ENCODE results near the gene TTC17. TPM values are rescaled to one million over a fixed set of nuclear protein-coding genes. Genes with fewer than 3 reads are reported as not detected.
"Not testable (repeated sequence)": the region's sequence is repeated elsewhere in the genome, so short reads cannot be mapped to it uniquely, and the experiment has no call there.

TTC17 gene
- total RNA-seq, 2 experiments from 2014 or later: 71.7 to 72.8 TPM

- Mint-ChIP-seq H3K4me3 (no peak overlapping the region), H3K27me3 (no peaks in the 10 kb centered on the region), H3K9me3 (no peaks in the 10 kb centered on the region), H3K27ac (no peak overlapping the region), H3K4me1 (no peaks in the 10 kb centered on the region), H3K36me3 (ENCODE audit: low read depth) (peaks cover 12% of the 10 kb centered on the region)
- no peak for DNase-seq
- ChIA-PET CTCF (interaction anchor here (1.3 kb wide), 1 partner anchor 9 kb away, joined by 4 read pairs; no protein-coding TSS in a partner anchor), POLR2A (no interaction called here)
Observed at GRCh38 chr11:43427971-43428370, 69.3 kb downstream of the TTC17 start.

DNA sequence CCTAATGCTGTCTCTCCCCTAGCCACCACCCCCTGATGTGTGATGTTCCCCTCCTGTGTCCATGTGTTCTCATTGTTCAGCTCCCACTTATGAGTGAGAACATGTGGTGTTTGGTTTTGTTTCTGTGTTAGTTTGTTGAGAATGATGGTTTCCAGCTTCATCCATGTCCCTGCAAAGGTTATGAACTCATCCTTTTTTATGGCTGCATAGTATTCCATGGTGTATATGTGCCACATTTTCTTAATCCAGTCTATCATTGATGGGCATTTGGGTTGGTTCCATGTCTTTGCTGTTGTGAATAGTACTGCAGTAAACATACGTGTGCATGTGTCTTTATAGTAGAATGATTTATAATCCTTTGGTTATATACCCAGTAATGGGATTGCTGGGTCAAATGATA lies 72.2 kb downstream of the TTC17 start:
- CTCF ChIA-PET, H3K9me3 Mint-ChIP-seq, DNase-seq, H3K4me3 Mint-ChIP-seq, H3K27ac Mint-ChIP-seq, POLR2A ChIA-PET, H3K27me3 Mint-ChIP-seq, H3K4me1 Mint-ChIP-seq: not testable (repeated sequence)
- H3K36me3 Mint-ChIP-seq (ENCODE audit: low read depth): peaks cover 12% of the 10 kb centered on the region

- Mint-ChIP-seq H3K27ac (no peak overlapping the region), H3K9me3 (no peaks in the 10 kb centered on the region), H3K36me3 (ENCODE audit: low read depth) (peaks cover 35% of the 10 kb centered on the region), H3K4me3 (no peak overlapping the region), H3K27me3 (no peaks in the 10 kb centered on the region), H3K4me1 (no peaks in the 10 kb centered on the region)
- DNase-seq: no peak
- POLR2A ChIA-PET: no interaction called here
- CTCF ChIA-PET: no interaction called here
Observed at GRCh38 chr11:43434893-43435292, 76.2 kb downstream of the TTC17 start.

DNA sequence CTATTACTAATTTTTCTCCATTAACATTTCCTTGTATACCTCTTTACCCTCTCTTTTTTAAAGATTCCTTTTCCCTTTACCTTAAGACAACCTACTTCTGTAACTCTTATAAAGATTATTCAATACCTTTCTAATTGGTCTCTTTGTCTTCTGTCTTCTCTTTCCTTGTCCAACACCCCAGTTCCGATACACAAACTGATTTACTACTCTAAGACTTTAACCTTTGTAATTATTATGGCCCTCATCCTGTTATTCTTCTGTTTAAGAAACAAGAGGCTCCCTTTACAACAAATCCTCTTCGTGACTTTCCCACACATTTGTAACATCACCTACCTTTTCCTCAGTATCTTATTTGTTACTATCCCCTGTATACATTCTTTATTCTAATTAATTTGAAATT lies 81.8 kb downstream of the TTC17 start:
- H3K36me3 Mint-ChIP-seq (ENCODE audit: low read depth): peaks cover 52% of the 10 kb centered on the region
- DNase-seq: no peak

GRCh38 chr11:43443811-43444210 lies 85.1 kb downstream of the TTC17 start:
- POLR2A ChIA-PET: no interaction called here
- H3K4me3 Mint-ChIP-seq: no peak overlapping the region
- no peaks in the 10 kb centered on the region for H3K27me3 Mint-ChIP-seq

More for the DNA sequence above, 81.8 kb downstream of the TTC17 start:
- CTCF ChIA-PET: no interaction called here
- Mint-ChIP-seq H3K27ac (no peak overlapping the region), H3K4me1 (no peaks in the 10 kb centered on the region), H3K9me3 (no peaks in the 10 kb centered on the region), H3K4me3 (no peak overlapping the region), H3K27me3 (no peaks in the 10 kb centered on the region)
- POLR2A ChIA-PET: no interaction called here

DNA sequence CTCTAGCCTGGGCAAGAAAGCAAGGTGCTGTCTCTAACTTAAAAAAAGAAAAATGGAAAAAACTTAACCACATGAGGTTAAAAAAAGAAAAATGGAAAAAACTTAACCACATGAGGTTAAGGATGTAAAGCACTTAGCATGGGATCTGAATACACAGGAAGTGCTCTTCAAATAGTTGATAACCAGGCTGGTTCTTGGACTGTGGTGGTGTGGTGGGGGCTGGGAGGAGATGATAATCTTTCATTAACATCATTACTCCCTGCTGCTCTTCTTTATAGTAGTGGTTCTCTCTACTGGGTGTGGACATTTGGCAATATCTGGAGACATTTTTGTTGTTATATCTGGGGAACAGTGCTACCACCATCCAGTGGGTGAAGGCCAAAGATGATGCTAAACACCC lies 88.4 kb downstream of the TTC17 start:
- POLR2A ChIA-PET: no interaction called here
- Mint-ChIP-seq H3K27me3 (no peaks in the 10 kb centered on the region), H3K36me3 (ENCODE audit: low read depth) (peaks cover 68% of the 10 kb centered on the region), H3K4me3 (no peak overlapping the region), H3K9me3 (no peaks in the 10 kb centered on the region), H3K4me1 (peaks cover 7% of the 10 kb centered on the region), H3K27ac (peak overlapping the region; percentile 27)
- CTCF ChIA-PET: interaction anchor here (1.3 kb wide), 1 partner anchor 135 kb away, joined by 3 read pairs; the partner anchor contains the start of gene API5
- DNase-seq: no peak

More at GRCh38 chr11:43443811-43444210, 85.1 kb downstream of the TTC17 start:
- no peak for DNase-seq
- Mint-ChIP-seq H3K27ac (no peak overlapping the region), H3K4me1 (peaks cover 7% of the 10 kb centered on the region), H3K9me3 (no peaks in the 10 kb centered on the region), H3K36me3 (ENCODE audit: low read depth) (peaks cover 55% of the 10 kb centered on the region)
- CTCF ChIA-PET: no interaction called here

GRCh38 chr11:43458486-43458885 lies 99.8 kb downstream of the TTC17 start:
- Mint-ChIP-seq H3K27me3 (no peaks in the 10 kb centered on the region), H3K27ac (no peak overlapping the region), H3K36me3 (ENCODE audit: low read depth) (peaks cover 76% of the 10 kb centered on the region), H3K9me3 (peaks cover 8% of the 10 kb centered on the region), H3K4me3 (no peak overlapping the region), H3K4me1 (no peaks in the 10 kb centered on the region)
- DNase-seq: no peak
- ChIA-PET CTCF (no interaction called here), POLR2A (no interaction called here)

- no peak overlapping the region for H3K27ac Mint-ChIP-seq
Observed at GRCh38 chr11:43459246-43459645, 100.5 kb downstream of the TTC17 start.

DNA sequence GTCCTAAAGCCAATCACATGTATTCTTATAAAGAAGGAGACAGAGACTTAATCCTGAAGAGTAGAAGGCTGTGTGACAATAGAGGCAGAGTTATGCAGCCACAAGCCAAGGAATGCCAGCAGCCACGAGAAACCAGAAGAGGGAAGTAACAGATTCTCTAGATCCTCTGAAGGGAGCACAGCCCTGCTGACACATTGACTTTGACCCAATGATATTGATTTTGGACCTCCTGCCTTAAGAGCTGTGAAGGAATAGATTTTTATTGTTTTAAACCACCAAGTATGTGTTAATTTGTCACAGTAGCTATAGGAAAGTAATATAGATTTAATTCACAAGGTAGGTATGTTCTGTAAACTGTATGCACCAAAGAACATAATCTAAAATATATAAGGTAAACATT lies 103.6 kb downstream of the TTC17 start:
- ChIA-PET POLR2A (no interaction called here), CTCF (interaction anchor here (0.6 kb wide), 1 partner anchor 9 kb away, joined by 3 read pairs; no protein-coding TSS in a partner anchor)
- no peaks in the 10 kb centered on the region for H3K4me1 Mint-ChIP-seq

More at GRCh38 chr11:43459246-43459645, 100.5 kb downstream of the TTC17 start:
- H3K9me3 Mint-ChIP-seq: peaks cover 10% of the 10 kb centered on the region
- no peaks in the 10 kb centered on the region for H3K27me3 Mint-ChIP-seq
- no peak for DNase-seq
- POLR2A ChIA-PET: no interaction called here
- no peaks in the 10 kb centered on the region for H3K4me1 Mint-ChIP-seq
- no peak overlapping the region for H3K4me3 Mint-ChIP-seq
- H3K36me3 Mint-ChIP-seq (ENCODE audit: low read depth): peaks cover 76% of the 10 kb centered on the region
- CTCF ChIA-PET: interaction anchor here (0.8 to 1.5 kb wide), 2 partner anchors 20 to 41 kb away, joined by 3 read pairs; no protein-coding TSS in a partner anchor

GRCh38 chr11:43467958-43468357 lies 109.2 kb downstream of the TTC17 start:
- ChIA-PET CTCF (no interaction called here), POLR2A (no interaction called here)
- H3K27ac Mint-ChIP-seq: no peak overlapping the region
- H3K36me3 Mint-ChIP-seq (ENCODE audit: low read depth): peaks cover 62% of the 10 kb centered on the region
- peaks cover 28% of the 10 kb centered on the region for H3K9me3 Mint-ChIP-seq
- H3K4me3 Mint-ChIP-seq: no peak overlapping the region
- no peak for DNase-seq
- H3K27me3 Mint-ChIP-seq: no peaks in the 10 kb centered on the region
- no peaks in the 10 kb centered on the region for H3K4me1 Mint-ChIP-seq

More for the DNA sequence above, 103.6 kb downstream of the TTC17 start:
- H3K4me3 Mint-ChIP-seq: no peak overlapping the region
- no peaks in the 10 kb centered on the region for H3K27me3 Mint-ChIP-seq
- peaks cover 20% of the 10 kb centered on the region for H3K9me3 Mint-ChIP-seq
- H3K36me3 Mint-ChIP-seq (ENCODE audit: low read depth): peaks cover 84% of the 10 kb centered on the region
- H3K27ac Mint-ChIP-seq: no peak overlapping the region
- DNase-seq: no peak

GRCh38 chr11:43477491-43477890 lies 118.8 kb downstream of the TTC17 start:
- POLR2A ChIA-PET: not testable (repeated sequence)
- H3K36me3 Mint-ChIP-seq (ENCODE audit: low read depth): peaks cover 41% of the 10 kb centered on the region
- peaks cover 29% of the 10 kb centered on the region for H3K9me3 Mint-ChIP-seq

GRCh38 chr11:43486141-43486540 lies 127.4 kb downstream of the TTC17 start:
- Mint-ChIP-seq H3K4me3 (no peak overlapping the region), H3K4me1 (no peaks in the 10 kb centered on the region), H3K9me3 (peaks cover 5% of the 10 kb centered on the region), H3K27me3 (no peaks in the 10 kb centered on the region), H3K27ac (no peak overlapping the region), H3K36me3 (ENCODE audit: low read depth) (peaks cover 30% of the 10 kb centered on the region)
- no peak for DNase-seq
- CTCF ChIA-PET: no interaction called here
- POLR2A ChIA-PET: no interaction called here

More at GRCh38 chr11:43477491-43477890, 118.8 kb downstream of the TTC17 start:
- H3K4me3 Mint-ChIP-seq, H3K27ac Mint-ChIP-seq, H3K4me1 Mint-ChIP-seq, H3K27me3 Mint-ChIP-seq, CTCF ChIA-PET, DNase-seq: not testable (repeated sequence)

GRCh38 chr11:43489869-43490465 lies 131.2 kb downstream of the TTC17 start:
- peaks cover 48% of the 10 kb centered on the region for H3K36me3 Mint-ChIP-seq (ENCODE audit: low read depth)
- DNase-seq: no peak
- no peaks in the 10 kb centered on the region for H3K9me3 Mint-ChIP-seq
- H3K27ac Mint-ChIP-seq: no peak overlapping the region
- no peaks in the 10 kb centered on the region for H3K27me3 Mint-ChIP-seq
- no peak overlapping the region for H3K4me3 Mint-ChIP-seq
- ChIA-PET CTCF (no interaction called here), POLR2A (no interaction called here)
- H3K4me1 Mint-ChIP-seq: no peaks in the 10 kb centered on the region

GRCh38 chr11:43492701-43493100 lies 134.0 kb downstream of the TTC17 start:
- Mint-ChIP-seq H3K27me3 (no peaks in the 10 kb centered on the region), H3K36me3 (ENCODE audit: low read depth) (peaks cover 54% of the 10 kb centered on the region), H3K4me3 (no peak overlapping the region), H3K27ac (no peak overlapping the region), H3K9me3 (no peaks in the 10 kb centered on the region), H3K4me1 (no peaks in the 10 kb centered on the region)
- no peak for DNase-seq
- ChIA-PET POLR2A (no interaction called here), CTCF (no interaction called here)

Measured in activated CD4-positive, alpha-beta memory T cell treated with anti-CD3 and anti-CD28 coated beads, Interleukin-2, amount 10 ng/mL, durations not matched to agents 7 days and 5 days (primary cell).